ENCODE data around the gene LINC01488. TPM values are rescaled to one million over a fixed set of nuclear protein-coding genes. Genes with fewer than 3 reads are reported as not detected.

The LINC01488 gene
- total and polyA plus RNA-seq, 2 of the 13 experiments (the other 11 are each of a cell fraction or from before 2014, with no cell fraction given) = 0.26 to 0.58 TPM

- 0 out of 2 replicates have a peak, but pooled peaks have one; percentile 53 for TF ChIP-seq BCL3 (CRISPR knock-in tag; IDR thresholded peaks at IDR 0.05)
- no peak for TF ChIP-seq ZNF10 (CRISPR knock-in tag; IDR thresholded peaks at IDR 0.05; ENCODE audit: borderline replicate concordance, low read depth)
- 0 out of 2 replicates have a peak, but pooled peaks have one; percentile 27 for TF ChIP-seq ZSCAN31 (CRISPR knock-in tag; IDR thresholded peaks at IDR 0.05; ENCODE audit: low read depth)
- no peak for TF ChIP-seq THYN1 (CRISPR knock-in tag; IDR thresholded peaks at IDR 0.05; ENCODE audit: borderline replicate concordance, low read depth)
- TF ChIP-seq ZNF546 (CRISPR knock-in tag; conservative IDR thresholded peaks at IDR 0.05) = no peak; the same call in 1 of the 2 replicates
- TF ChIP-seq GPBP1L1 (CRISPR knock-in tag; IDR thresholded peaks at IDR 0.05) = no peak
- no peak for TF ChIP-seq KLF9 (CRISPR knock-in tag; IDR thresholded peaks at IDR 0.05; ENCODE audit: low read depth)
- TF ChIP-seq STAT6 (CRISPR knock-in tag; IDR thresholded peaks at IDR 0.05; ENCODE audit: borderline replicate concordance) = peak; percentile 73; the same call in 1 of the 2 replicates
- TF ChIP-seq ZIK1 (CRISPR knock-in tag; IDR thresholded peaks at IDR 0.05; ENCODE audit: borderline replicate concordance, low read depth) = peak; percentile 55; the same call in 1 of the 2 replicates
- TF ChIP-seq HDAC1 (CRISPR knock-in tag; IDR thresholded peaks at IDR 0.05) = peak; percentile 66
- TF ChIP-seq ZMYM3 (CRISPR knock-in tag; IDR thresholded peaks at IDR 0.05) = peak; percentile 23; the same call in 1 of the 2 replicates
- no peak for TF ChIP-seq ZNF678 (CRISPR knock-in tag; IDR thresholded peaks at IDR 0.05)
- TF ChIP-seq NFYC (CRISPR knock-in tag; IDR thresholded peaks at IDR 0.05) = no peak
- no peak; the same call in 1 of the 2 replicates for TF ChIP-seq MIER2 (CRISPR knock-in tag; IDR thresholded peaks at IDR 0.05)
- peak; percentile 54; the same call in 1 of the 2 replicates for TF ChIP-seq SOX13 (IDR thresholded peaks at IDR 0.05)
- TF ChIP-seq SOX13 (CRISPR knock-in tag; conservative IDR thresholded peaks at IDR 0.05 in 1 of 2, IDR thresholded peaks at IDR 0.05 in 1 of 2) = peak in 1 of 2 experiments; percentile 78; a peak in 2 of 4 replicates
- TF ChIP-seq ZNF503 (CRISPR knock-in tag; IDR thresholded peaks at IDR 0.05) = 0 out of 2 replicates have a peak, but pooled peaks have one; percentile 53
- TF ChIP-seq MEIS1 (CRISPR knock-in tag; IDR thresholded peaks at IDR 0.05; ENCODE audit: borderline replicate concordance) = 0 out of 2 replicates have a peak, but pooled peaks have one; percentile 50
- peak; percentile 90; the same call in 1 of the 2 replicates for TF ChIP-seq SETDB1 (CRISPR knock-in tag; IDR thresholded peaks at IDR 0.05; ENCODE audit: borderline replicate concordance)
- no peak; the same call in 1 of the 2 replicates for TF ChIP-seq ZNF800 (CRISPR knock-in tag; IDR thresholded peaks at IDR 0.05)
- TF ChIP-seq HNRNPLL (IDR thresholded peaks at IDR 0.05; ENCODE audit: low read depth, low read length, poor library complexity, severe bottlenecking) = peak; percentile 12
Measured at GRCh38 chr11:69442807-69443137, 38.7 kb upstream of the LINC01488 start (continued).
